GM21529 (cell line): ENCODE measurements around the gene RNF41.
A peak's percentile ranks its signal among the peaks of the same experiment; 100 is the strongest.
"Not testable (repeated sequence)": the region's sequence is repeated elsewhere in the genome, so short reads cannot be mapped to it uniquely, and the experiment has no call there.

Experiments used
- ATAC-seq: cut with Tn5 transposase; IDR thresholded peaks from one replicate; pipeline ENCODE4 v1.9.1; 2021; ENCODE audit not compliant: unreplicated experiment

The RNF41 gene

GRCh38 chr12:56172839-56173238 is 48.9 kb downstream of the RNF41 start:
- ATAC-seq = no peak

GRCh38 chr12:56169229-56169759 is 52.4 kb downstream of the RNF41 start:
- ATAC-seq = no peak

GRCh38 chr12:56165369-56165768 is 56.4 kb downstream of the RNF41 start:
- no peak for ATAC-seq

GRCh38 chr12:56164345-56164729 is 57.4 kb downstream of the RNF41 start:
- ATAC-seq = no peak

GRCh38 chr12:56163533-56164344 is 58.0 kb downstream of the RNF41 start:
- ATAC-seq = no peak

- ATAC-seq = no peak
These were observed 59.0 kb downstream of the RNF41 start for GRCh38 chr12:56162468-56163290.

GRCh38 chr12:56161690-56162351 is 59.9 kb downstream of the RNF41 start:
- ATAC-seq = no peak

- no peak for ATAC-seq
These were observed 60.6 kb downstream of the RNF41 start for GRCh38 chr12:56160894-56161689.

- ATAC-seq = no peak
These were observed 61.4 kb downstream of the RNF41 start for GRCh38 chr12:56160193-56160763.

GRCh38 chr12:56159482-56160192 is 62.1 kb downstream of the RNF41 start:
- no peak for ATAC-seq

GRCh38 chr12:56158926-56159461 is 62.7 kb downstream of the RNF41 start:
- ATAC-seq = no peak

- peak; percentile 73 for ATAC-seq
These were observed 63.4 kb downstream of the RNF41 start, which contains the start of gene MYL6 for GRCh38 chr12:56158029-56158925. Gene MYL6, plus strand, starts transcription at chr12:56158359. Its CDS starts 43 bp downstream, at chr12:56158402.

- ATAC-seq = peak; percentile 33
These were observed 64.3 kb downstream of the RNF41 start for GRCh38 chr12:56157201-56158028.

- not testable (repeated sequence) for ATAC-seq
These were observed 65.1 kb downstream of the RNF41 start for GRCh38 chr12:56156464-56157200.

- no peak for ATAC-seq
These were observed 66.4 kb downstream of the RNF41 start for GRCh38 chr12:56155256-56155845.

- no peak for ATAC-seq
These were observed 66.9 kb downstream of the RNF41 start for GRCh38 chr12:56154818-56155217.
